Fibroblast of lung (primary cell): ENCODE results near the gene LSS. TPM values are rescaled to one million over a fixed set of nuclear protein-coding genes. Genes with fewer than 3 reads are reported as not detected.

ENCODE experiments used
- DNase-seq, 2 donors: peaks; one replicate each; pipeline versions ENCODE4 v3.0.0 to v3.0.0-alpha.2; 2010; ENCODE audit warnings: low read depth in 2 of 2
- H2AFZ ChIP-seq: 2 replicates; pipeline ENCODE4 v1.5.1; 2012; ENCODE audit warnings: low read length, control low read depth, inconsistent platforms
- H3K27ac ChIP-seq: 2 replicates; pipeline ENCODE4 v1.5.1; 2011; ENCODE audit warnings: low read length, control low read depth; ENCODE audit not compliant: insufficient read depth
- H3K27me3 ChIP-seq: 2 replicates; pipeline ENCODE4 v1.5.1; 2011; ENCODE audit warnings: mild to moderate bottlenecking, low read length; ENCODE audit not compliant: control insufficient read depth, insufficient read depth
- H3K36me3 ChIP-seq: 2 replicates; pipeline ENCODE4 v1.5.1; 2011; ENCODE audit warnings: low read length; ENCODE audit not compliant: control insufficient read depth, insufficient read depth
- H3K4me1 ChIP-seq: 2 replicates; pipeline ENCODE4 v1.5.1; 2011; ENCODE audit warnings: low read length; ENCODE audit not compliant: control insufficient read depth, insufficient read depth; ENCODE audit errors: extremely low read depth
- H3K4me2 ChIP-seq: 2 replicates; pipeline ENCODE4 v1.5.1; 2011; ENCODE audit warnings: low read length, control low read depth; ENCODE audit not compliant: insufficient read depth; ENCODE audit errors: extremely low read depth
- H3K4me3 ChIP-seq, 4 experiments: fragments of 200-600 bp in 1 of 4; sonication (generic) in 1 of 4; replicated peaks in 1 of 4; 2 replicates each; pipeline ENCODE4 v1.5.1; 2011 to 2016; ENCODE audit warnings: low read length in 4 of 4, low read depth in 3 of 4, mild to moderate bottlenecking in 3 of 4, control low read depth in 2 of 4, inconsistent platforms in 1 of 4, mixed read lengths in 1 of 4; ENCODE audit not compliant: insufficient read depth in 1 of 4; ENCODE audit errors: control extremely low read depth in 1 of 4
- H3K79me2 ChIP-seq: 2 replicates; pipeline ENCODE4 v1.5.1; 2012; ENCODE audit warnings: mild to moderate bottlenecking, low read length, inconsistent platforms; ENCODE audit not compliant: control insufficient read depth, insufficient read depth
- H3K9ac ChIP-seq: 2 replicates; pipeline ENCODE4 v1.5.1; 2011; ENCODE audit warnings: mild to moderate bottlenecking, low read length, control low read depth; ENCODE audit not compliant: insufficient read depth
- H3K9me3 ChIP-seq: 2 replicates; pipeline ENCODE4 v1.5.1; 2012; ENCODE audit warnings: low read depth, low read length; ENCODE audit not compliant: control insufficient read depth, insufficient read depth
- H4K20me1 ChIP-seq: 2 replicates; pipeline ENCODE4 v1.5.1; 2011; ENCODE audit warnings: low read length; ENCODE audit not compliant: control insufficient read depth, insufficient read depth; ENCODE audit errors: extremely low read depth
- EZH2 ChIP-seq: IDR thresholded peaks from 2 replicates; pipeline ENCODE4 v1.5.1; 2012; ENCODE audit warnings: low read length, control low read depth, mild to moderate bottlenecking; ENCODE audit errors: missing control alignments
- polyA plus RNA-seq, 2 donors: library from polyadenylated mRNA; depleted of rRNA in 1 of 2; stranded (reverse) in 1 of 2; unstranded in 1 of 2; fragments of >200 nt; gene quantifications; 2 replicates each; pipeline ENCODE4 v1.2.1, GENCODE V29; 2011 to 2012; ENCODE audit warnings: missing spikeins in 1 of 2
- total RNA-seq: library from RNA; depleted of rRNA; stranded (reverse); fragments of >200 nt; gene quantifications from 2 replicates; pipeline ENCODE4 v1.2.1, GENCODE V29; 2014
- TF ChIP-seq, protein P1 (sequence below), 2 donors: IDR thresholded peaks in 1 of 2; conservative IDR thresholded peaks in 1 of 2; 1 replicate in 1 of 2; 2 replicates in 1 of 2; pipeline ENCODE4 v1.5.1; 2011 to 2012; ENCODE audit warnings: low read length in 2 of 2, control low read depth in 1 of 2, inconsistent platforms in 1 of 2, low read depth in 1 of 2, mild to moderate bottlenecking in 1 of 2

The LSS gene
- total and polyA plus RNA-seq, 2 donors (not counting 1 experiment from before 2014, with no cell fraction given), result 97.6 to 252 TPM

DNA sequence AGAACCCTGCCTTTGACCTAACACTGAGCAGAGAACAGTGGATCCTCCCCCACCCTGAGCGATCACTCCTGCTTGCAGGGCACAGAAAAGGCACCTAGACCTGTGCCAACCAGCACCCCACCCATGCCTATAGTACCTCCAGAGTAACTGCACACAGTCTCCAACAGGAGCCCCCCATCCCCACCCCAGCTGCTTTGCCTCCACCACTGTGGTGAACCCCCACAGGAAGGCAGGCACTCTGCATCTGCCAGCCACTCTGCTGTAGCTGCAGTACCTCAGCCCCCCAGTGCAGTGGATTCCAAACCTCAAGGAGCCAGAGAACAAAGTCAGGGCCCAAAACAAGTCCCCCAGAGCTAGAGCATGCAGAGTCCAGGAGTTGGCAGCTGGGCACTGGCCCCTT, 55.0 kb downstream of the LSS start:
- DNase-seq, result no peak
- H3K9me3 ChIP-seq, result no peaks in the 10 kb centered on the region
- H3K79me2 ChIP-seq, result no peaks in the 10 kb centered on the region
- no peaks in the 10 kb centered on the region for H3K27me3 ChIP-seq
- no peak overlapping the region for H3K27ac ChIP-seq
- no peaks in the 10 kb centered on the region for H4K20me1 ChIP-seq
- no peak for TF ChIP-seq EZH2
- TF ChIP-seq, protein P1, sequence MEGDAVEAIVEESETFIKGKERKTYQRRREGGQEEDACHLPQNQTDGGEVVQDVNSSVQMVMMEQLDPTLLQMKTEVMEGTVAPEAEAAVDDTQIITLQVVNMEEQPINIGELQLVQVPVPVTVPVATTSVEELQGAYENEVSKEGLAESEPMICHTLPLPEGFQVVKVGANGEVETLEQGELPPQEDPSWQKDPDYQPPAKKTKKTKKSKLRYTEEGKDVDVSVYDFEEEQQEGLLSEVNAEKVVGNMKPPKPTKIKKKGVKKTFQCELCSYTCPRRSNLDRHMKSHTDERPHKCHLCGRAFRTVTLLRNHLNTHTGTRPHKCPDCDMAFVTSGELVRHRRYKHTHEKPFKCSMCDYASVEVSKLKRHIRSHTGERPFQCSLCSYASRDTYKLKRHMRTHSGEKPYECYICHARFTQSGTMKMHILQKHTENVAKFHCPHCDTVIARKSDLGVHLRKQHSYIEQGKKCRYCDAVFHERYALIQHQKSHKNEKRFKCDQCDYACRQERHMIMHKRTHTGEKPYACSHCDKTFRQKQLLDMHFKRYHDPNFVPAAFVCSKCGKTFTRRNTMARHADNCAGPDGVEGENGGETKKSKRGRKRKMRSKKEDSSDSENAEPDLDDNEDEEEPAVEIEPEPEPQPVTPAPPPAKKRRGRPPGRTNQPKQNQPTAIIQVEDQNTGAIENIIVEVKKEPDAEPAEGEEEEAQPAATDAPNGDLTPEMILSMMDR (conservative IDR thresholded peaks at IDR 0.05 in 1 of 2, IDR thresholded peaks at IDR 0.05 in 1 of 2; ENCODE audit: low read depth in 1 of 2, low read length in 2 of 2), result no peak
- no peak overlapping the region for H3K4me3 ChIP-seq
- H3K4me1 ChIP-seq, result no peaks in the 10 kb centered on the region
- no peak overlapping the region for H2AFZ ChIP-seq
- no peaks in the 10 kb centered on the region for H3K36me3 ChIP-seq
- H3K4me2 ChIP-seq, result no peak overlapping the region
- H3K9ac ChIP-seq, result no peak overlapping the region

- no peaks in the 10 kb centered on the region for H3K27me3 ChIP-seq
- no peaks in the 10 kb centered on the region for H3K79me2 ChIP-seq
- no peaks in the 10 kb centered on the region for H3K36me3 ChIP-seq
- no peak for TF ChIP-seq EZH2
- TF ChIP-seq, protein P1 (conservative IDR thresholded peaks at IDR 0.05 in 1 of 2, IDR thresholded peaks at IDR 0.05 in 1 of 2; ENCODE audit: low read depth in 1 of 2, low read length in 2 of 2), result no peak
- H3K4me1 ChIP-seq, result no peaks in the 10 kb centered on the region
- no peaks in the 10 kb centered on the region for H4K20me1 ChIP-seq
- no peak overlapping the region for H3K27ac ChIP-seq
- H3K4me2 ChIP-seq, result no peak overlapping the region
- H2AFZ ChIP-seq, result no peak overlapping the region
- DNase-seq, result no peak
- no peaks in the 10 kb centered on the region for H3K9me3 ChIP-seq
- H3K9ac ChIP-seq, result no peak overlapping the region
- H3K4me3 ChIP-seq, result no peak overlapping the region
Observed at GRCh38 chr21:46172863-46173528, 55.6 kb downstream of the LSS start.

GRCh38 chr21:46171996-46172862, 56.3 kb downstream of the LSS start:
- TF ChIP-seq EZH2, result no peak
- TF ChIP-seq, protein P1 (conservative IDR thresholded peaks at IDR 0.05 in 1 of 2, IDR thresholded peaks at IDR 0.05 in 1 of 2; ENCODE audit: low read depth in 1 of 2, low read length in 2 of 2), result no peak
- Histone ChIP-seq H3K27ac (no peak overlapping the region), H3K36me3 (no peaks in the 10 kb centered on the region), H2AFZ (no peak overlapping the region), H3K27me3 (no peaks in the 10 kb centered on the region), H3K4me2 (no peak overlapping the region), H3K9me3 (no peaks in the 10 kb centered on the region), H4K20me1 (no peaks in the 10 kb centered on the region), H3K4me3 (no peak overlapping the region), H3K9ac (no peak overlapping the region), H3K79me2 (no peaks in the 10 kb centered on the region), H3K4me1 (no peaks in the 10 kb centered on the region)
- DNase-seq, result no peak
